GM12872 (cell line): Measurements from ENCODE around the gene PTTG2.

Experiments
- TF ChIP-seq, protein P1 (sequence below): IDR thresholded peaks from 3 replicates; pipeline ENCODE4 v1.5.1; 2011; ENCODE audit warnings: low read depth, mild to moderate bottlenecking, low read length, moderate library complexity; ENCODE audit not compliant: insufficient read depth

PTTG2 gene

GRCh38 chr4:37999965-38000364, 39.8 kb downstream of the PTTG2 start:
- TF ChIP-seq, protein P1, sequence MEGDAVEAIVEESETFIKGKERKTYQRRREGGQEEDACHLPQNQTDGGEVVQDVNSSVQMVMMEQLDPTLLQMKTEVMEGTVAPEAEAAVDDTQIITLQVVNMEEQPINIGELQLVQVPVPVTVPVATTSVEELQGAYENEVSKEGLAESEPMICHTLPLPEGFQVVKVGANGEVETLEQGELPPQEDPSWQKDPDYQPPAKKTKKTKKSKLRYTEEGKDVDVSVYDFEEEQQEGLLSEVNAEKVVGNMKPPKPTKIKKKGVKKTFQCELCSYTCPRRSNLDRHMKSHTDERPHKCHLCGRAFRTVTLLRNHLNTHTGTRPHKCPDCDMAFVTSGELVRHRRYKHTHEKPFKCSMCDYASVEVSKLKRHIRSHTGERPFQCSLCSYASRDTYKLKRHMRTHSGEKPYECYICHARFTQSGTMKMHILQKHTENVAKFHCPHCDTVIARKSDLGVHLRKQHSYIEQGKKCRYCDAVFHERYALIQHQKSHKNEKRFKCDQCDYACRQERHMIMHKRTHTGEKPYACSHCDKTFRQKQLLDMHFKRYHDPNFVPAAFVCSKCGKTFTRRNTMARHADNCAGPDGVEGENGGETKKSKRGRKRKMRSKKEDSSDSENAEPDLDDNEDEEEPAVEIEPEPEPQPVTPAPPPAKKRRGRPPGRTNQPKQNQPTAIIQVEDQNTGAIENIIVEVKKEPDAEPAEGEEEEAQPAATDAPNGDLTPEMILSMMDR = no peak

DNA sequence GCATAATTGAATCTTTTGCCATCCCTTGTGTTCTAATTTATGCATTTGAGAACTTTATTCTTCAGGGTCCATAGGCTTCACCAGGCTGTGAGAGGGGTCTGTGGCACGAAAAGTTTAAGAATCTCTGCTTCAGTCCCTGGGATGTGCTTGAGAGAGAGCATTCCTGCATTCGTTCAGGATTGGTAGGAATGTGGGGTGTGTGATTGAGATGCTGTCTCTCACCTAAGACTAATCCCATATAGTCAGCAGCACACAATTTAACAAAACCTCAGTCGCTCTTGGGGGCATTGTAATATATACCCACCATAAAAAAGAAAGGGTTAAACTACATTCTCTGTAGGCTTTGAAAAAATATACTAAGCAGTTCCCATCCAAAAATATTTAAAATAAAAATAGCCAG, 41.7 kb downstream of the PTTG2 start:
- TF ChIP-seq, protein P1 = no peak

DNA sequence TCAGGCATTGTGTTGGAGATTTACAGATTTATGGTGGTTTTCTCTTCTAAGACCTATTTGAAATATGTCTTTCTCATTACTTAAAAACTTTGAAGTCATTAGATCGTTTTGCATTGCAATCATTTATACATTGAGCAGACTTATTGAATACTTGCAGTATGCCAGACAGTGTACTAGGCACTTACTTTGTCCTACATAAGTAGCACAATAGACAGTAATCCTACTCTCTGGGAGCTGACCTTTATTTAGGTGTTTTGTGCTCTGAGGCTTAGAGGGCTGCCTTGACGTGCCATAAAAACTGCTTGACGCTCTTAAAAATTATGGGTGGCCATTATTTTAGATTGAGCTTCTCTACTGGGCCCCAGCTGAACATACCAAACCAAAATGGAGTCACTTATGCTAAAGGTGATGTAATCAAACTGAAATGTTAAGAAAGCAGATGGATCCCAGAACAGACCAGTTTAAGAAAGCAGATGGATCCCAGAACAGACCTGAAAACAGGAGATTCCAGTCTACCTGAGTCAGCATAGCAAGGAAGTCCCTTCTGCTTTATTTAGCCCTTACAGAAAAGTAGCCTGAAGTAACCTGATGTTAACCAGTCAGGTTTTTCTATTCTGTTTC, 42.4 kb downstream of the PTTG2 start:
- TF ChIP-seq, protein P1 = no peak

DNA sequence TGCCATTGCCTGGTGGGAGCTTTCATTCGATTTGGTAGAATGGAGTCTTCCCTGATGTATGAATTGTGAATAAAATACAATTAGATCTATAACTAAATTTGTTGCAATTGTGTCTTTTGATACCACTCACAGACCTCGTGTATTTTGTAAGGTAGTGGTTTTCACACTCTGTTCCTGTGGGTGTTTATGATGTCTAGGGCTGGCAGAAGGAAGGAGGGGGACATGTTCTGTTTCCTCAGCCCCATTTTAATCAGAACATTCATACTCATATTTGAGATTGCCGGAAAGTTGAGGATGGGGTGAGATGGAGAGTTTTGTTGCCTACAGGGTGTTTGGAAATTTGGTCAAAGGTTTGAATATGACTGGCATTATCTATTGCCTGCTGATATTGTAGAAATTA, 42.9 kb downstream of the PTTG2 start:
- TF ChIP-seq, protein P1 = no peak

DNA sequence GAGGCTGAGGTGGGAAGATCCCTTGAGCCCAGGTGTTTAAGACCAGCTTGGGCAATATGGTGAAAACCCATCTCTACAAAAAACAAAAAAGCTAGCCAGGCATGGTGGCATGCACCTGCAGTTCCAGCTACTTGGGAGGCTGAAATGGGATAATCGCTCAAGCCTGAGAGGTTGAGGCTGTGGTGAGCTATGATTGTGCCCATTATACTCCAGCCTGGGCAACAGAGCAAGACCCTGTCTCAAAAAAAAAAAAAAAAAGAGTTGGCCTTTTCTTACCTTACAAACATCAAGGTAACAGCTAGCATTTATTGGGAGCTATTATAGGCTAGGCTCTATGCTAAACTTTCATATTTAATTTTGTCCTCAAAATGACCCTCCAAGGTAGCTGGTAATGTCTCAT, 43.4 kb downstream of the PTTG2 start:
- TF ChIP-seq, protein P1 = no peak

GRCh38 chr4:38004062-38004461, 43.9 kb downstream of the PTTG2 start:
- TF ChIP-seq, protein P1 = no peak

- TF ChIP-seq, protein P1 = no peak
These were observed 44.7 kb downstream of the PTTG2 start for GRCh38 chr4:38004887-38005286.

- TF ChIP-seq, protein P1 = no peak
These were observed 45.4 kb downstream of the PTTG2 start for GRCh38 chr4:38005637-38006036.
